ENCODE data around the gene SPR. TPM values are rescaled to one million over a fixed set of nuclear protein-coding genes. Genes with fewer than 3 reads are reported as not detected.

The SPR gene
- total and polyA plus RNA-seq, 2 of the 13 experiments (the other 11 are each of a cell fraction or from before 2014, with no cell fraction given) = 34.0 to 96.0 TPM

DNA sequence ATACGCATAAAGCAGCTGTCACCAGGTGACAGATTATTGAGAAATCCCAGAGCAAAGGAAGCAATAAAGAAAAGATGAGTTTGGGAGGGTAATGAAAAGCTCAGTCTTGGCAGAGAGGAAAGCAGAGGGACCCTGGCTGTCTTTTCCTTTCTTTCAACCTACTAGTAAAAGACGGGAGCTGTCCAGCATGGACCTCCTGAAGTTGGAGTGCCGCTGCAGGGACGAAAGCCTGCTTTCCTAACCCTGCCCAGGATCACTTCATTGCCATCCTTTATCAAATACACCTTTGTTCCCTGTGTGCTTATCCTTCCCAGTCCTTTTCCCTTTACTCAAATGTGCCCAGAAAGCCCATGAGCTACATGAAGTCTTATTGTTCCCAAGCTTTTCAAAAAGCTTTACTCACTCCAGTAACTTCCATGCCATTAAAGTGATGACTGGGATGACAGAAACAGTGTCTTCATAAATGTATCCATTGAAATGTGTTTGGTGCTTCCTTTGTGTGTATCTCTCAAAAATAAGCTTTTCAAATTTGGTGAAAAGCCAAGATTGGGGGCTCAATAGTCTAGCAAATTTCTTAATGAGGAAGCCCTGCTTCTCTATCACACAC, 3.7 kb upstream of the SPR start (continued):
- TF ChIP-seq XRCC5 (optimal IDR thresholded peaks at IDR 0.05; ENCODE audit: low read length) (no peak), ZNF510 (CRISPR knock-in tag; IDR thresholded peaks at IDR 0.05; ENCODE audit: low read depth) (no peak), ZNF816 (CRISPR knock-in tag; IDR thresholded peaks at IDR 0.05; ENCODE audit: borderline replicate concordance) (peak; percentile 66; the same call in 1 of the 2 replicates), ZC3H13 (CRISPR knock-in tag; IDR thresholded peaks at IDR 0.05) (no peak), HMG20A (CRISPR knock-in tag; IDR thresholded peaks at IDR 0.05; ENCODE audit: borderline replicate concordance) (0 out of 2 replicates have a peak, but pooled peaks have one; percentile 31), ZNF33A (CRISPR knock-in tag; IDR thresholded peaks at IDR 0.05; ENCODE audit: borderline replicate concordance) (no peak), HMG20B (CRISPR knock-in tag; conservative IDR thresholded peaks at IDR 0.05) (peak; percentile 46; the same call in 1 of the 2 replicates), CBX2 (IDR thresholded peaks at IDR 0.05; ENCODE audit: low read depth, low read length) (no peak), CBX2 (CRISPR knock-in tag; IDR thresholded peaks at IDR 0.05; ENCODE audit: low read depth) (no peak), ZNF670 (CRISPR knock-in tag; IDR thresholded peaks at IDR 0.05; ENCODE audit: borderline replicate concordance) (0 out of 2 replicates have a peak, but pooled peaks have one; percentile 38), ZZZ3 (CRISPR knock-in tag; IDR thresholded peaks at IDR 0.05; ENCODE audit: borderline replicate concordance) (no peak), TCF7 (IDR thresholded peaks at IDR 0.05; ENCODE audit: low read depth) (no peak), ZNF251 (CRISPR knock-in tag; IDR thresholded peaks at IDR 0.05) (no peak), ZNF451 (CRISPR knock-in tag; IDR thresholded peaks at IDR 0.05) (no peak), ZNF598 (CRISPR knock-in tag; IDR thresholded peaks at IDR 0.05; ENCODE audit: borderline replicate concordance) (no peak), SP5 (CRISPR knock-in tag; IDR thresholded peaks at IDR 0.05; ENCODE audit: borderline replicate concordance, low read depth) (no peak), ZBTB21 (CRISPR knock-in tag; IDR thresholded peaks at IDR 0.05) (no peak; the same call in 1 of the 2 replicates), MEIS2 (CRISPR knock-in tag; IDR thresholded peaks at IDR 0.05) (0 out of 2 replicates have a peak, but pooled peaks have one; percentile 34), ZNF549 (CRISPR knock-in tag; IDR thresholded peaks at IDR 0.05) (no peak), ARNT (IDR thresholded peaks at IDR 0.05) (no peak), MLLT10 (CRISPR knock-in tag; IDR thresholded peaks at IDR 0.05) (no peak)
- TF ChIP-seq, protein P1, sequence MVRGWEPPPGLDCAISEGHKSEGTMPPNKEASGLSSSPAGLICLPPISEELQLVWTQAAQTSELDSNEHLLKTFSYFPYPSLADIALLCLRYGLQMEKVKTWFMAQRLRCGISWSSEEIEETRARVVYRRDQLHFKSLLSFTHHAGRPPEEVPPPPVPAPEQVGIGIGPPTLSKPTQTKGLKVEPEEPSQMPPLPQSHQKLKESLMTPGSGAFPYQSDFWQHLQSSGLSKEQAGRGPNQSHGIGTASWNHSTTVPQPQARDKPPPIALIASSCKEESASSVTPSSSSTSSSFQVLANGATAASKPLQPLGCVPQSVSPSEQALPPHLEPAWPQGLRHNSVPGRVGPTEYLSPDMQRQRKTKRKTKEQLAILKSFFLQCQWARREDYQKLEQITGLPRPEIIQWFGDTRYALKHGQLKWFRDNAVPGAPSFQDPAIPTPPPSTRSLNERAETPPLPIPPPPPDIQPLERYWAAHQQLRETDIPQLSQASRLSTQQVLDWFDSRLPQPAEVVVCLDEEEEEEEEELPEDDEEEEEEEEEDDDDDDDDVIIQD (CRISPR knock-in tag; IDR thresholded peaks at IDR 0.05; ENCODE audit: low read depth) = no peak
- TF ChIP-seq, protein P2, sequence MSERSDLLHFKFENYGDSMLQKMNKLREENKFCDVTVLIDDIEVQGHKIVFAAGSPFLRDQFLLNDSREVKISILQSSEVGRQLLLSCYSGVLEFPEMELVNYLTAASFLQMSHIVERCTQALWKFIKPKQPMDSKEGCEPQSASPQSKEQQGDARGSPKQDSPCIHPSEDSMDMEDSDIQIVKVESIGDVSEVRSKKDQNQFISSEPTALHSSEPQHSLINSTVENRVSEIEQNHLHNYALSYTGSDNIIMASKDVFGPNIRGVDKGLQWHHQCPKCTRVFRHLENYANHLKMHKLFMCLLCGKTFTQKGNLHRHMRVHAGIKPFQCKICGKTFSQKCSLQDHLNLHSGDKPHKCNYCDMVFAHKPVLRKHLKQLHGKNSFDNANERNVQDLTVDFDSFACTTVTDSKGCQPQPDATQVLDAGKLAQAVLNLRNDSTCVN (CRISPR knock-in tag; IDR thresholded peaks at IDR 0.05; ENCODE audit: borderline replicate concordance) = peak; percentile 86
- TF ChIP-seq, protein P3, sequence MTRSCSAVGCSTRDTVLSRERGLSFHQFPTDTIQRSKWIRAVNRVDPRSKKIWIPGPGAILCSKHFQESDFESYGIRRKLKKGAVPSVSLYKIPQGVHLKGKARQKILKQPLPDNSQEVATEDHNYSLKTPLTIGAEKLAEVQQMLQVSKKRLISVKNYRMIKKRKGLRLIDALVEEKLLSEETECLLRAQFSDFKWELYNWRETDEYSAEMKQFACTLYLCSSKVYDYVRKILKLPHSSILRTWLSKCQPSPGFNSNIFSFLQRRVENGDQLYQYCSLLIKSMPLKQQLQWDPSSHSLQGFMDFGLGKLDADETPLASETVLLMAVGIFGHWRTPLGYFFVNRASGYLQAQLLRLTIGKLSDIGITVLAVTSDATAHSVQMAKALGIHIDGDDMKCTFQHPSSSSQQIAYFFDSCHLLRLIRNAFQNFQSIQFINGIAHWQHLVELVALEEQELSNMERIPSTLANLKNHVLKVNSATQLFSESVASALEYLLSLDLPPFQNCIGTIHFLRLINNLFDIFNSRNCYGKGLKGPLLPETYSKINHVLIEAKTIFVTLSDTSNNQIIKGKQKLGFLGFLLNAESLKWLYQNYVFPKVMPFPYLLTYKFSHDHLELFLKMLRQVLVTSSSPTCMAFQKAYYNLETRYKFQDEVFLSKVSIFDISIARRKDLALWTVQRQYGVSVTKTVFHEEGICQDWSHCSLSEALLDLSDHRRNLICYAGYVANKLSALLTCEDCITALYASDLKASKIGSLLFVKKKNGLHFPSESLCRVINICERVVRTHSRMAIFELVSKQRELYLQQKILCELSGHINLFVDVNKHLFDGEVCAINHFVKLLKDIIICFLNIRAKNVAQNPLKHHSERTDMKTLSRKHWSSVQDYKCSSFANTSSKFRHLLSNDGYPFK (CRISPR knock-in tag; IDR thresholded peaks at IDR 0.05; ENCODE audit: borderline replicate concordance) = no peak
- TF ChIP-seq, protein P4, sequence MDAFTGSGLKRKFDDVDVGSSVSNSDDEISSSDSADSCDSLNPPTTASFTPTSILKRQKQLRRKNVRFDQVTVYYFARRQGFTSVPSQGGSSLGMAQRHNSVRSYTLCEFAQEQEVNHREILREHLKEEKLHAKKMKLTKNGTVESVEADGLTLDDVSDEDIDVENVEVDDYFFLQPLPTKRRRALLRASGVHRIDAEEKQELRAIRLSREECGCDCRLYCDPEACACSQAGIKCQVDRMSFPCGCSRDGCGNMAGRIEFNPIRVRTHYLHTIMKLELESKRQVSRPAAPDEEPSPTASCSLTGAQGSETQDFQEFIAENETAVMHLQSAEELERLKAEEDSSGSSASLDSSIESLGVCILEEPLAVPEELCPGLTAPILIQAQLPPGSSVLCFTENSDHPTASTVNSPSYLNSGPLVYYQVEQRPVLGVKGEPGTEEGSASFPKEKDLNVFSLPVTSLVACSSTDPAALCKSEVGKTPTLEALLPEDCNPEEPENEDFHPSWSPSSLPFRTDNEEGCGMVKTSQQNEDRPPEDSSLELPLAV (CRISPR knock-in tag; conservative IDR thresholded peaks at IDR 0.05; ENCODE audit: low read depth) = no peak
